Stimulated activated CD4-positive, alpha-beta T cell treated with anti-CD3 and anti-CD28 coated beads, Interleukin-4, amount 100 ng/mL, for 1 hour (primary cell): ENCODE data around the gene SVOP.
"Not testable (repeated sequence)": the region's sequence is repeated elsewhere in the genome, so short reads cannot be mapped to it uniquely, and the experiment has no call there.

Experiments used
- DNase-seq: peaks from one replicate; pipeline ENCODE4 v3.0.0-alpha.2; 2020

The SVOP gene

DNA sequence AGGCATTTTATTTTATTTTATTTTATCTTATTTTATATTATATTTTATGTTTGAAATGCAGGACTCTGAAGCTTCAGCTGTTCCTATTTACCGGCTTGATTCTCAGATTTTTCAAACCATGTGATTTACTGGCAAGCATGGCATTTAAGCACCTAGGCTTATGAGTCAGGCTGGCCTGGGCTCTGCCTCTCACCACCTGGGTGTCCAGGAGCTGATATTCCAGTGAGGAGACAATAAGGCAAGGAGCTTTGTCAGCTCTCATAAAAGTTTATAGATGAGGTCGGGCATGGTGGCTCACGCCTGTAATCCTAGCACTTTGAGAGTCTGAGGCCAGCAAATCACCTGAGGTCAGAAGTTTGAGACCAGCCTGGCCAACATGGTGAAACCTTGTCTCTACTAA, 138.9 kb downstream of the SVOP start:
- DNase-seq: no peak

GRCh38 chr12:108879615-108880254, 141.1 kb downstream of the SVOP start, which contains the start of gene DAO:
TSS of gene DAO (plus strand) at chr12:108880092. CDS start at chr12:108885007, 4,915 bp downstream.
- DNase-seq: no peak

DNA sequence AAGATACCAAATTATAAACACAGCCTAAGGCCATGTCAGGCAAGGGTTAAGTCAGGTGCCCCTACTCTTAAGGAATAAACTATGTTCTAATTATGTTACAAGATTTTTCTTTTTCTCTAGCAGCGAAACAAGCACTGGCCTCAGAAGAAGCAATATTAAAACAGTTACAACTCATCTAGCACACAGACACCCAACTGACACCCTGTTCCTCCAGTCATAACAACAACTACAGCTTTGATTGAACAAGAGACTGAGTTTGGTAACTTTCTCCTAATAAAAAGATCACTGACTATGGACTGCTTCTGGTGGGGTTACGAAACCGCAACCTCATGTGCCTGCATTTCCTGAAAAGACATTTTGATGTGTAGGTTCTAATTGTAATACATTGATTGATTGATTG, 144.3 kb downstream of the SVOP start:
- no peak for DNase-seq

GRCh38 chr12:108875682-108876361, 145.0 kb downstream of the SVOP start:
- no peak for DNase-seq

DNA sequence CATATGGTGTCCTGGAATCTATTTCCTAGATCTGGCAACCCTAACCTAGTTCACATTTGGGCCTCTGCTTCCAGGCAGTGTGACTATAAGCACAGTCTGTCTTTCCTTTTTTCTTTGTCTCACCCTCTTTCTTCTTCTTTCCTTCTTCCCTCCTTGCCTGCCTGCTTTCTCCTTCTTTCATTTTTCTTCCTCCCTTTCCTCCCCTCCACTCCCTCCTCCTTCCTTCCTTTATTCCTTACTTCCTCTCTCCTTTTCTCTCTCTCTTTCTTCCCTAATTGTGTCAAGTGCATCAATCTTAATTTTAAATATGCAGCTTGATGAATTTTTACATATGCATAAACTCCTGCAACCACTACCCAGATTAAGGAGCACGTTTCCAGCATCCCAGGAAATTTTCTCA, 145.6 kb downstream of the SVOP start:
- DNase-seq: no peak

DNA sequence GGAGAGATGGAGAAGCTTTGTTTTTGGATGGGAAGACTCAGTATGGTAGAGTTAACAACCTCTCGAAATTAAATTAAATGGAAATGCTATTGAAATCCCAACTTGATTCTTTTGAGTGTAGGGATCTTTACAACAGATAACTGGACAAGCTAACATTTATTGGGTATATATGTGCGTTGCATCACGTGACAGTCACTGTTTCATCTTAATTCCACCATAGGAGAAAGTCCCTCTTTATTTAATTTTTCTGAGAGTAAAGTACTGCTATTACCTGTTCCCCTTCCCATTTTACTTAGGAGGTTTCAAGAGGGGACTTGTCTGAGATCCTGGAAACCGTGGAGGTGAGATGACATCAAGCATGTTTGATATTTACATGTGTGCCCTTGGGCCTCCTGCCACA, 152.1 kb downstream of the SVOP start:
- no peak for DNase-seq

- not testable (repeated sequence) for DNase-seq
Measured at GRCh38 chr12:108866083-108866482, 154.8 kb downstream of the SVOP start.

GRCh38 chr12:108865169-108865568, 155.7 kb downstream of the SVOP start:
- DNase-seq: no peak

DNA sequence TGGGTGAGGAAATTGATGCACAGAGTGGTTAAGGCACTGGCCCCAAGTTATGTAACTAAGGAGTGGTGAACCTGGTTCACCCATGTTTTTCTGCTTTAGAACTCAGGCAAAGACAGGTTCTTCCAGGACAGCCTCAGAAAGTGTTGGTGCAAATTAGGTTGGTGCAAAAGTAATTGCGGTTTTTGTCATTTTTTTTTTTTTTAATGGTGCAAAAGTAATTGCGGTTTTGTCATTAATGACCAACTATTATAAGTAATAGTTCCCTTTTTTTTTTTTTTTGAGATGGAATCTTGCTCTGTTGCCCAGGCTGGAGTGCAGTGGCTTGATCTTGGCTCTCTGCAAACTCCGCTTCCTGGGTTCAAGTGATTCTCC, 158.3 kb downstream of the SVOP start:
- DNase-seq: no peak

DNA sequence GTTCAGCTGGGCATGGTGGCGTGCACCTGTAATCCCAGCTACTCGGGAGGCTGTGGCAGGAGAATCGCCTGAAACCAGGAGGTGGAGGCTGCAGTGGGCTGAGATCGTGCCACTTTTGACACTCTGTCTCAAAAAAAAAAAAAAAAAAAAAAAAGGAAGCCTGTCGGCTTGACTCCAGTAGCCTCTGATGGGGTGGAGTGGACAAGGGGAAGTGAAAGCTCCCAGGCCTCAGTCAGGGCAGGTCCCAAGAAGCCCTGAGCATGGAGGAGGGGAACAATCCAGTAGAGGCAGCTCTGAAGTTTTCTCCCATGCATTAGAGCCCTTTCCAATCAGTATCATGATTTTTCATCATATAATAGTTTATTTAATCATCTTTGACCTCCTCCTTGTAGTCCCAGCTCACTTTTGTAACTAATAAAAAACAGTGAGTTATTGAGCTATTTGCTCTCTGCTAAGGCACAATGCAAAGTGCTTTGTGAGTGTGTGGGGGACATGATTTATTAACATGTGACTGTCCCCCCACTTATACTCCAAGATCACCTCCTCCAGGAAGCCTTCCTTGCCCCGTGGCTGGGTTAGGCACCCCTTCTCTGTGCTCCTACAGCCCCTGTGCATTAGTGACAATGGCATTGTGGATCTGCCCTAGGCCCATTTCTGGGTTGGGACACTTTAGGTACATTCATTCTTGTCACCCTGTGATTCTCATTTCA, 158.8 kb downstream of the SVOP start:
- DNase-seq: no peak

GRCh38 chr12:108860443-108860842, 160.4 kb downstream of the SVOP start:
- DNase-seq: no peak

DNA sequence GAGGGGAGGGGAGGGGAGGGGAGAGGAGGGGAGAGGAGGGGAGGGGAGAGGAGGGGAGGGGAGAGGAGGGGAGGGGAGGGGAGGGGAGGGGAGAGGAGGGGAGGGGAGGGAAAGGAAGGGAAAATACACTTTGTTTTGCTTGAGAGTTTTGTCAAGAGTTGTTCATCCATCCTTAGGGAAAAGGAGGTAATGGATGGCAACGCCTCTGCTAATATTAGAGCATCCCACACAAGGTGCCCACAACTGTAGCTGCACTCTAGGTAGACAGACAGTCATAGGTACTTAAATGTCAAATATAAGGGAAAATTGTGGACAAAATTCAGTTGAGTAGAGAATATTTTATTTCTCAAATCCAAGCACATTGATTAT, 161.0 kb downstream of the SVOP start:
- no peak for DNase-seq

GRCh38 chr12:108859141-108859922, 161.5 kb downstream of the SVOP start:
- not testable (repeated sequence) for DNase-seq

GRCh38 chr12:108858311-108859074, 162.4 kb downstream of the SVOP start:
- DNase-seq: no peak
